HG03558 (cell line): ENCODE measurements around the gene PRIM1.

Experiments
- ATAC-seq: cut with Tn5 transposase; IDR thresholded peaks from one replicate; pipeline ENCODE4 v1.9.1; 2021; ENCODE audit warnings: moderate number of reproducible peaks; ENCODE audit not compliant: unreplicated experiment; ENCODE audit errors: extremely low read depth

PRIM1 gene

DNA sequence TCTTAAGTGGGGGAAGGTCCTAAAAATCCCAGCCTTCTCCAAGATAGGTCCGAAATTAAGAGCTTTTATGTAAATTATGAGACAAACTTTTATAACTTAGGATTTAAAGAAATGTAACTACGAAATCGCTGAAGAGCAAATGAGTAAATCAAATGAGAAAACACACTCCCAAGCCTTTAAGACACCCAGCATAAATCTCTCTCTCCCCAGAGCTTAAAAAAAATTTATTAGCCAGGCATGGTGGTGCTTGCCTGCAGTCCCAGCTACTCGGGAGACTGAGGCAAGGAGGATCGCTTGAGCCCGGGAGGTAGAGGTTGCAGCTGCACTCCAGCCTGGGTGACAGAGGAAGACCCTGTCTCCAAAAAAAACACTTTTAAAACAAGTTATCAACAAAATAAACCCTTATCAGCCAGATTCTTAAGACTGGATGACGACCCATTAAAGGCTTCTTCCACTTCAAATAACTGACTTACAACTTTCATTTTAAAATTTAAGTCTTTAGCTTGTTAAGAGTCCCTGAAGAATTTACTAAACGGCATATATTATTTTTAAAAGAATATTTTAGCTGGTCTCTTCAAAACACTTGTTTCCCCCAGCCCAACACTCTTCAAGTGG, 67.3 kb downstream of the PRIM1 start:
- ATAC-seq = no peak

- ATAC-seq = no peak
Measured at GRCh38 chr12:56682323-56682722, 69.8 kb downstream of the PRIM1 start.
